H9 (cell line): ENCODE data around the gene NBEAL2. TPM values are rescaled to one million over a fixed set of nuclear protein-coding genes. Genes with fewer than 3 reads are reported as not detected.
A peak's percentile ranks its signal among the peaks of the same experiment; 100 is the strongest.

Experiments
- DNase-seq: peaks from one replicate; pipeline ENCODE4 v3.0.0-alpha.2; 2017
- H2AFZ ChIP-seq: one replicate; pipeline ENCODE4 v1.6.1; 2013; ENCODE audit warnings: mild to moderate bottlenecking, low read length, control low read depth, moderate library complexity
- H2AK5ac ChIP-seq: 2 replicates; pipeline ENCODE4 v1.6.1; 2013; ENCODE audit warnings: low read length, control low read depth, mixed read lengths; ENCODE audit not compliant: insufficient read length
- H2BK120ac ChIP-seq: one replicate; pipeline ENCODE4 v1.6.1; 2013; ENCODE audit warnings: low read depth, mild to moderate bottlenecking, low read length, control low read depth, inconsistent platforms; ENCODE audit not compliant: poor library complexity, severe bottlenecking
- H2BK12ac ChIP-seq: 2 replicates; pipeline ENCODE4 v1.6.1; 2013; ENCODE audit warnings: low read length, control low read depth, mixed read lengths, low read depth; ENCODE audit not compliant: insufficient read length
- H2BK15ac ChIP-seq: 2 replicates; pipeline ENCODE4 v1.6.1; 2013; ENCODE audit warnings: low read depth, low read length, control low read depth
- H2BK20ac ChIP-seq: one replicate; pipeline ENCODE4 v1.6.1; 2013; ENCODE audit warnings: low read depth, mild to moderate bottlenecking, low read length, control low read depth, inconsistent platforms; ENCODE audit not compliant: poor library complexity, severe bottlenecking
- H2BK5ac ChIP-seq: 2 replicates; pipeline ENCODE4 v1.6.1; 2013; ENCODE audit warnings: low read length, control low read depth, mixed read lengths; ENCODE audit not compliant: insufficient read length
- H3K14ac ChIP-seq: 2 replicates; pipeline ENCODE4 v1.6.1; 2013; ENCODE audit warnings: low read length, control low read depth; ENCODE audit not compliant: insufficient read depth
- H3K18ac ChIP-seq: 2 replicates; pipeline ENCODE4 v1.6.1; 2013; ENCODE audit warnings: low read depth, mild to moderate bottlenecking, mixed read lengths, low read length, control low read depth; ENCODE audit not compliant: insufficient read length
- H3K23ac ChIP-seq: 2 replicates; pipeline ENCODE4 v1.6.1; 2013; ENCODE audit warnings: low read length, control low read depth, mixed read lengths, low read depth; ENCODE audit not compliant: insufficient read length
- H3K23me2 ChIP-seq: 2 replicates; pipeline ENCODE4 v1.6.1; 2013; ENCODE audit warnings: low read depth, mild to moderate bottlenecking, mixed read lengths, low read length, control low read depth; ENCODE audit not compliant: insufficient read length, poor library complexity, severe bottlenecking
- H3K27ac ChIP-seq: 2 replicates; pipeline ENCODE4 v1.5.1; 2013; ENCODE audit warnings: low read length, control low read depth, mixed read lengths, low read depth; ENCODE audit not compliant: insufficient read length
- H3K27me3 ChIP-seq: 2 replicates; pipeline ENCODE4 v1.6.1; 2013; ENCODE audit warnings: low read length, control low read depth, inconsistent platforms; ENCODE audit not compliant: insufficient read depth
- H3K4ac ChIP-seq: 2 replicates; pipeline ENCODE4 v1.6.1; 2013; ENCODE audit warnings: low read depth, mild to moderate bottlenecking, control low read depth, inconsistent platforms, low read length, moderate library complexity
- H3K4me1 ChIP-seq: 2 replicates; pipeline ENCODE4 v1.6.1; 2013; ENCODE audit warnings: low read length, control low read depth, inconsistent platforms; ENCODE audit not compliant: insufficient read depth
- H3K4me2 ChIP-seq: 2 replicates; pipeline ENCODE4 v1.6.1; 2013; ENCODE audit warnings: low read length, control low read depth, mixed read lengths; ENCODE audit not compliant: insufficient read length, insufficient read depth
- H3K56ac ChIP-seq: 2 replicates; pipeline ENCODE4 v1.6.1; 2013; ENCODE audit warnings: low read depth, mild to moderate bottlenecking, mixed read lengths, low read length, control low read depth; ENCODE audit not compliant: insufficient read length
- H3K79me1 ChIP-seq: 2 replicates; pipeline ENCODE4 v1.6.1; 2013; ENCODE audit warnings: low read depth, mild to moderate bottlenecking, moderate library complexity, low read length, control low read depth, inconsistent platforms; ENCODE audit not compliant: insufficient read depth, poor library complexity, severe bottlenecking
- H3K79me2 ChIP-seq: 2 replicates; pipeline ENCODE4 v1.6.1; 2013; ENCODE audit warnings: low read length, control low read depth, inconsistent platforms; ENCODE audit not compliant: insufficient read depth
- H3K9ac ChIP-seq: 2 replicates; pipeline ENCODE4 v1.6.1; 2013; ENCODE audit warnings: low read length, control low read depth, mixed read lengths; ENCODE audit not compliant: insufficient read length; ENCODE audit errors: extremely low read depth
- H3K9me3 ChIP-seq: one replicate; pipeline ENCODE4 v1.6.1; 2013; ENCODE audit warnings: low read depth, low read length, inconsistent platforms; ENCODE audit not compliant: control insufficient read depth
- H3T11ph ChIP-seq: one replicate; pipeline ENCODE4 v1.6.1; 2013; ENCODE audit warnings: mild to moderate bottlenecking, low read length, control low read depth, inconsistent platforms
- H4K20me1 ChIP-seq: one replicate; pipeline ENCODE4 v1.6.1; 2013; ENCODE audit not compliant: control insufficient read depth, insufficient read length, insufficient read depth
- H4K5ac ChIP-seq: 2 replicates; pipeline ENCODE4 v1.6.1; 2013; ENCODE audit warnings: low read depth, mild to moderate bottlenecking, mixed read lengths, low read length, control low read depth; ENCODE audit not compliant: insufficient read length
- H4K8ac ChIP-seq: replicated peaks from 2 replicates; pipeline ENCODE4 v1.6.1; 2013; ENCODE audit warnings: low read length, control low read depth, mixed read lengths, low read depth; ENCODE audit not compliant: insufficient read length
- H4K91ac ChIP-seq: 2 replicates; pipeline ENCODE4 v1.6.1; 2013; ENCODE audit warnings: low read depth, mild to moderate bottlenecking, moderate library complexity, mixed read lengths, low read length, control low read depth; ENCODE audit not compliant: insufficient read length
- H3K27ac Mint-ChIP-seq, 3 experiments: 2 replicates in 2 of 3; 3 replicates in 1 of 3; pipeline ENCODE4 v1.8.0; 2020 to 2021; ENCODE audit warnings: mixed read lengths in 3 of 3, mild to moderate bottlenecking in 1 of 3, moderate library complexity in 1 of 3
- H3K27me3 Mint-ChIP-seq: 2 replicates; pipeline ENCODE4 v1.8.0; 2021; ENCODE audit warnings: low read depth, mild to moderate bottlenecking, moderate library complexity, mixed read lengths
- H3K36me3 Mint-ChIP-seq, 3 experiments: 2 replicates in 2 of 3; 3 replicates in 1 of 3; pipeline ENCODE4 v1.8.0; 2020 to 2021; ENCODE audit warnings: low read depth in 3 of 3, mixed read lengths in 3 of 3; ENCODE audit not compliant: insufficient read depth in 1 of 3
- H3K4me1 Mint-ChIP-seq, 2 experiments: 2 replicates each; pipeline ENCODE4 v1.8.0; 2020; ENCODE audit warnings: mixed read lengths in 2 of 2
- H3K4me3 Mint-ChIP-seq, 2 experiments: 2 replicates in 1 of 2; 3 replicates in 1 of 2; pipeline ENCODE4 v1.8.0; 2020 to 2021; ENCODE audit warnings: mild to moderate bottlenecking in 2 of 2, mixed read lengths in 2 of 2, moderate library complexity in 1 of 2
- H3K9me3 Mint-ChIP-seq, 2 experiments: 2 replicates in 1 of 2; 3 replicates in 1 of 2; pipeline ENCODE4 v1.8.0; 2020; ENCODE audit warnings: mild to moderate bottlenecking in 2 of 2, mixed read lengths in 2 of 2, moderate library complexity in 1 of 2
- WGBS: extraction: QIAGEN DNeasy Blood & Tissue Kit; methylation state at CpG from one replicate; pipeline ENCODE4 v1.1.7; 2013; ENCODE audit warnings: missing lambda C conversion rate, low lambda C conversion rate, mixed read lengths; ENCODE audit not compliant: insufficient read length; ENCODE audit errors: extremely low coverage; 5-methylcytosine and 5-hydroxymethylcytosine counted together
- total RNA-seq: library from RNA; stranded (reverse); gene quantifications from 2 replicates; pipeline ENCODE4 v1.2.1, GENCODE V29; 2021
- TF ChIP-seq, protein P1 (sequence below): fragments of 200-600 bp; sonication (generic); conservative IDR thresholded peaks from 3 replicates; pipeline ENCODE4 v1.8.0; 2021; ENCODE audit warnings: antibody characterized with exemption, mild to moderate bottlenecking

Gene NBEAL2
- total RNA-seq, 1 experiment from 2014 or later: 52.1 TPM

DNA sequence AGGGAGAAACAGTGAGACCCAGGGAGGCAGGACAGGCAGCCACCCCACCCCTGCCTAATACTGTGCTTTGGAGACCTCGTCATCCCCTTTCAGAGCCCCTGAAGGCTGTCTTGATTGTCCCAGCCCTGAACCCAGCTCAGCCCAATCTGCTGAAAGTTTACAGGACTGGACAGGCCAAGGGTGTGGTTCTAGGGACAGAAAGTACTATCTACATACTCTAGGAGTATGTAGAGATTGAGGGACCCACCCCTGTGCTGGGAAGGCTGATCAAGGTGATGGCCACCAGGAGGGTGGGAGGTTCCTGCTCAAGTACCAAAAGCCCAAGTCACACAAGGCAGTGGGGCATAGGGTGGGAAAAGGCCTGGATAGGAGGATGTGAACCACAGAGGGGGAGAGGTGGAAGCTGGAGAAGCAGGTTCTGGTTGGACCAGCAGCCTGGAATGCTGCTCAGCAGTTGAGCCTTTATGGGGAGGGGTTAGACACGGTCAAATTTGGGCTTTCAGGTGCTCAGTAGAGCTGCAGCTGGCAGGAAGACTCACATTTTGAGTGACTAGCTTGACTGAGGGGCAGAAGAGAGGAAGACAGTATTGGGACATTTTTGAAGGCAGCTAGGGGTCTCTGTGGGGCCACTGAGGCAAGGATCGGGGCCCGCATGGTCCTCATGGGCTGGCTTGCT is 6.7 kb downstream of the NBEAL2 start:
- Histone ChIP-seq H3K79me2 (no peaks in the 10 kb centered on the region), H2BK20ac (no peak overlapping the region), H2BK15ac (no peak overlapping the region), H4K5ac (no peak overlapping the region), H3K4me1 (peaks cover 7% of the 10 kb centered on the region; the same call in 1 of the 2 replicates), H2BK5ac (no peak overlapping the region), H2BK120ac (no peak overlapping the region), H3T11ph (no peak overlapping the region), H3K79me1 (no peaks in the 10 kb centered on the region), H3K18ac (no peak overlapping the region), H3K27ac (no peak overlapping the region), H3K23ac (no peak overlapping the region), H4K8ac (no peak overlapping the region), H2AFZ (no peak overlapping the region), H3K14ac (no peak overlapping the region), H2AK5ac (no peak overlapping the region), H3K9ac (no peak overlapping the region), H3K23me2 (no peaks in the 10 kb centered on the region), H3K9me3 (no peaks in the 10 kb centered on the region), H4K20me1 (no peaks in the 10 kb centered on the region), H4K91ac (no peak overlapping the region), H3K4me2 (no peak overlapping the region), H3K56ac (no peak overlapping the region), H2BK12ac (no peak overlapping the region), H3K4ac (no peak overlapping the region), H3K27me3 (no peaks in the 10 kb centered on the region)
- WGBS: no CpG with 5 or more reads among the region's 4 CpGs
- H3K4me3 Mint-ChIP-seq: no peak overlapping the region
- H3K36me3 Mint-ChIP-seq: peaks cover 10 to 22% (median 15%) of the 10 kb centered on the region in 3 experiments
- H3K4me1 Mint-ChIP-seq: peaks cover 40 to 44% of the 10 kb centered on the region in 2 experiments
- TF ChIP-seq, protein P1, sequence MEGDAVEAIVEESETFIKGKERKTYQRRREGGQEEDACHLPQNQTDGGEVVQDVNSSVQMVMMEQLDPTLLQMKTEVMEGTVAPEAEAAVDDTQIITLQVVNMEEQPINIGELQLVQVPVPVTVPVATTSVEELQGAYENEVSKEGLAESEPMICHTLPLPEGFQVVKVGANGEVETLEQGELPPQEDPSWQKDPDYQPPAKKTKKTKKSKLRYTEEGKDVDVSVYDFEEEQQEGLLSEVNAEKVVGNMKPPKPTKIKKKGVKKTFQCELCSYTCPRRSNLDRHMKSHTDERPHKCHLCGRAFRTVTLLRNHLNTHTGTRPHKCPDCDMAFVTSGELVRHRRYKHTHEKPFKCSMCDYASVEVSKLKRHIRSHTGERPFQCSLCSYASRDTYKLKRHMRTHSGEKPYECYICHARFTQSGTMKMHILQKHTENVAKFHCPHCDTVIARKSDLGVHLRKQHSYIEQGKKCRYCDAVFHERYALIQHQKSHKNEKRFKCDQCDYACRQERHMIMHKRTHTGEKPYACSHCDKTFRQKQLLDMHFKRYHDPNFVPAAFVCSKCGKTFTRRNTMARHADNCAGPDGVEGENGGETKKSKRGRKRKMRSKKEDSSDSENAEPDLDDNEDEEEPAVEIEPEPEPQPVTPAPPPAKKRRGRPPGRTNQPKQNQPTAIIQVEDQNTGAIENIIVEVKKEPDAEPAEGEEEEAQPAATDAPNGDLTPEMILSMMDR: no peak
- peaks cover 3% of the 10 kb centered on the region; the same call in 1 of the 2 replicates for H3K27me3 Mint-ChIP-seq
- no peak for DNase-seq
- no peaks in the 10 kb centered on the region for H3K9me3 Mint-ChIP-seq
- H3K27ac Mint-ChIP-seq: peak overlapping the region in 1 of 3 experiments; percentile 70; a peak in 1 of 7 replicates
